NCI-H2227 treated with DMSO at 0.1 percent for 48 hours (cell line): ENCODE data around the gene SLC7A14.
A peak's percentile ranks its signal among the peaks of the same experiment; 100 is the strongest.

ENCODE experiments used
- DNase-seq: peaks from one replicate; lab custom pipeline; 2025; lab: John Stamatoyannopoulos, UW

The SLC7A14 gene

DNA sequence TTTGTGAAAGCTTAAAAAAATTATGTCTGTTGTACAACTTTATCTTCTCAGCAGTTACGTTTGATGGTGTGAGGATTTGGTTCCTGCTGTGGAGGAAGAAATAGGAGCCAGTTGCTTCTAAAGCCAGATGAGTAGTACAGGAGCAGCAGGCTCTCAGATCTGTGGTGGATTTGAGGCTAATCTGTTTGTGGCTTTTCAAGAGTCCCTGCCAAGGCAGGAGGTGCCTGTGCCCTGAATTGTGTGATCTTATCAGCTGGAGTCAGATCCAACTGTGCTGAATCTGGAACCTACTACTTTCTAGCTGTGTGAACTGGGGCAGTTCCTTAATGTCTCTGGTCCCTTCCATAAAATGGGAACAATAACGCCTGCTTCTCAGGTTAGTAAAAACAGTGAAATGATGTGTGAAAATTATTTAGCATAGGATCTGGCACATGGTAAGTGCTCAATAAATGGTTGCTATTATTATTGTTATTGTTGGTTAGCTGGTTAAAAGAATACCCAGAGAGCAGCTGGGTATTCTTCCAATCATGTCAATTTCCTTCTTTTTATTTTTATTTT is 159.6 kb downstream of the SLC7A14 start:
- DNase-seq, result no peak

DNA sequence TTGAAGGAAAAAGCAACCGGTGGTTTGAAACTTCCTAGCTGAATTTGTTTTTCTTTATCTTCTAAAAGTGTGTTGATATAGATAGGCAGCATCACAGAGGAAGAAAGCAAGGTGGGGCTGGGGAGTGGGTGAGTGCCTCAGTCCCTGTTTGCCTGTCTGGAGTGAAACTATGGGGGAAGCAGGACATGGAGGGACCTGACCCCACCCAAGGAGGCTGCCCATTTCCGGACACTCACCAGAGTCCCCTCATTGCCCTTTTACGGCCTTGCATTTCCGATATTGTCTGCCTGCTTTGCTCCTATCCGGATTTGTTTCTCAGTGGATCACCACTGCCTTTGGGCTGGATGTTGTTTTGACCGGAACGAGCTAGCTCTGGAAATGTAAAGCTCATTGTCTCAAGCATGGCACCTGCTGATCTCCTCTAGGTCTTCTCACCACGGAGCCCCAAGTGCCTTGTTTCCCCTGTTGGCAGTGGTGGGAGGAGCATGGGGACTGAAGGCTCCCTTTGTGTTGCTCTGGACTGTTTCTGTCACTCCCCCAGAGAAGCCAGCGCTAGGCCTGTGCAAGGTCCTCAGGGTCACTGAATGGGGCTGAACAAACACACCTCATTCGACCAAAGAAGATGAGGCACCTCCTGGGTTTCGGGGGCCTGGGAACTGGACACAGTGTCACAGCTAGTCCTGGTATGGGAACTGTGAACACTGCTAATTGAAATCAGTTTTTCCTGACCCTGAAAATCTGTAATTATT is 160.2 kb downstream of the SLC7A14 start:
- DNase-seq, result peak; percentile 15

DNA sequence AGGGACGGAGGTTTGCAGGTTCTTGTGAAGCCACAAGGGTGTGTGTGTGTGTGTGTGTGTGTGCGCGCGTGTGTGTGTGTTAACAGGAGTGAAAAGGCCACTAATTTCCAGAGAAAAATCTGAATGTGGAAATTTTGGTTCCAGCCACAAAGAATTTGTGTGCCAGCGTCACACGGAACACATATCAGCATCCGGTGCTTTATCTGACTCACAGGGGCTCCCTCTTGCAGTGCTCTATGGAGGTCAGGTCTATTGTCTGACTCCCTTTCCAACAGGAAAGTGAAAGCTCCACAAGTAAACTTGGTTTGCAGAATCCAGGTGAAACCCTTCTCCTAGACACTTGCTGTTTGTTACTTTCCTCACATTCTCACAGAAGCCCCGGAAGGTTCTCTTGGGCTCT is 161.0 kb downstream of the SLC7A14 start:
- no peak for DNase-seq

DNA sequence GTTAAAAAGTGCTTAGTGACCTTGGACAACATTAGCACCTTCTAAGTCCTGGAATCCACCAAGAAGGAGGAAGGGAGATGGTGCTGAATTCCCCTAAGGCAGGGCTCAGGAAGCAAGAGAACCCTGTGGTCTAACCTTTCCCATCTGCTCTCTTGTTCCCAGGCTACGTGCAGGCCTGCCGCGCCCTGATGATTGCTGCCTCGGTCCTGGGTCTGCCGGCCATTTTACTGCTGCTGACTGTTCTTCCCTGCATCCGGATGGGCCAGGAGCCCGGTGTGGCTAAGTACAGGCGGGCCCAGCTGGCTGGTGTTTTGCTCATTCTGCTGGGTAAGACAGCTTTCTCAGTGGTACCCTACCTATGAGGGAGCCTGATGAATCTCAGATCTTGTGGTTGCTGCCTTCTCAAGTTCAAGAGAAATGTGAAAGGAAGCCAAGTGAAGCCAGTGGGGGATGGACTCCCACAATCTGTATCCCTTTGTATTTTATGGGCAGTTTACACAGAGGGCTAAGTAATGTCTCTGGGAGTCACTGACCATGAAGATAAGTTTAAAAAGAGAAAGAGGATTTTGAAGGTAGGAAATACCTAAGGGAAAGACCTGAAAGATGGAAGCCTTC is 162.8 kb downstream of the SLC7A14 start:
- DNase-seq, result no peak

DNA sequence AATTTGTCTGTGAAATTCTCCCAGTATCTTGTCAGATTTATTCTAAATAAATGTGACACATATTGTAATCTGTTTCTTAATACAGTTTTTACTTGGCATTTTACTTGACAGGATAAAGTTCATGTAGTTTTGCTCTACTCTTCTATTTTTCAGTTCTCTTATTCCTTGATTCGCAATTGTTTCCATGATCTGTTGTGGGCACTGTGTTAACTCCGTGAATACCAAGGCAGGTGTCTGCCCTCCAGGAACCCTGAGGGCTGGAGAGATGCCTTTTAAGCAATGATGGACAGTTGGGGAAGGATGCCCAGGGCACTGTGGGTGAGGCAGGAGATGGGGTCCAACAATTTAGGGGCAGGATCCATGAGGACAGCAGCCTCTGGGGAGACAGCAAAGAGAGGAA is 164.1 kb downstream of the SLC7A14 start:
- no peak for DNase-seq

DNA sequence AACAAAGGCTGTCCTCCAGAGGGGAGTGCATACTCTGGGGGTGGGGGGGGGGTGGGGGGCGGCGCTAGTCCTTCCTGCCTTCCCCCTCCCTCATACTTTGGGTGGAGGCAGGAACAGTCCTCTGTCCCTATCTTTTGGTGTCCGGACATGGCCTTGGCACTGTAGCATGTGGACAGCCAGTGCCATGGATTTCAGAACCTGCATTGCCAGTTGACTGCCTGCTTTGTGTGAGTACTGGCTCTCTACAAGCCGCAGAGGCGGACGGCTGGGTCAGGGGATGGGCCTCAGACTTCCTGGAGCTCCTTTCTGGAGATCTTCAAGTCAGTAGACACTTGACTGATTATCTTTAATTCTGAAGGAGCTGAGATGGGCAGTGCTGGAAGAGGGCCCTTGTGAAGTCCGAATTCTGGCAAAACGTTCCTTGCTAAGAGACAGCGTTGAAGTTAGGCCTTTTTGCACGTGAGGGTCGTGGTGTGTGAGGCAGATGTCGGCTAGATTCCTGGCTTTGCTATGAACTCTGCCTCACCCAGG is 164.7 kb downstream of the SLC7A14 start:
- DNase-seq, result no peak

DNA sequence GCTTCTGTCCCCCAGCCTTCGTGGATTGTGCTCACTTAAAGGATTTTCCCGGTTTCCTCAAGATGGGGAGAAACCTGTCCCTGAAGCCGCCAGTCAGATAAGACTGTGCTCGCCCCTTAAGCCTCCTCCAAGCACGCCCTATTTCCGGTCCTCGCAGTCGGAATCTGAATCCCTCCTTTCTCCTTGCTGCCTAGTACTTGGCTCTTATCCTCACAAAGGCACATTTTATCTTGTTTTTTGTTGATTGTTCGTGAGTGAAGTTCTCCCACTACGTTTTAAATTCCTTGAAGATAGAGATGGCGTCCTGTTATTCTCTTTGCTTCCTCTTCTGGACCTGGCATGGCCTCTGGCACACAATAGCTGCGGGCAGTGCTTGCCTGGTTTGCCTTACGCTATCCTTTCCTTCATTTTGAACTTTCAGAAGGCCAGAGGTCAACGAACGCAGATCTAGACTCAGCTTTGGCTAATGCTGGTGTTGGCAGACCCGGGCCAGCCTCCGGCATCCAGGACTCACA is 165.5 kb downstream of the SLC7A14 start:
- DNase-seq, result no peak

DNA sequence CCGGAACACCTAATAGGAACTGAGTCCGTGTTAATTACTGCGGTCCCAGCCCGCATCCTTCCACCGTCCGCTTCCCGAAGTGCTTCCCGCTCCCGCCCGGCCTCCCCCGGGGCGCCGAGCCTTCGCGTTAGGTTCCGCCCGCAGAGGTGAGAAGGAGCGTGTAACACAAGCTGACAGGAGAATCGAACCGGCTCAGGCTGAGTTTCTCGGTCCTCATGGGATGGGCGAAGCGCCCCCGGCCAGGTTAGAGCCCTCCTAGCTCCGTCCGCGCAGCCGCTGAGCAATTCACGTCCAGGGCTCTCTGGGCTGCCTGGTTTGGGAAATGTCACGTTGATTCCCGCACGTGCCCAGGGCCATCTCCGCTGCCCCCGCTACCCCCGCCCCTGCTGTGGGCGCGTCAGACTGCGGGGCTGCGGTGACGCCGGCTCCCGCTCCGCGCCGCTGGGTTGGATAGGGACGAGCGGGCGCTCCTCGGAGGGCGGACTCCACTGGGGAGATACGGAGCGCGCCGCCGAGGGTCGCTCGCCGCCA is 166.3 kb downstream of the SLC7A14 start:
- DNase-seq, result no peak

DNA sequence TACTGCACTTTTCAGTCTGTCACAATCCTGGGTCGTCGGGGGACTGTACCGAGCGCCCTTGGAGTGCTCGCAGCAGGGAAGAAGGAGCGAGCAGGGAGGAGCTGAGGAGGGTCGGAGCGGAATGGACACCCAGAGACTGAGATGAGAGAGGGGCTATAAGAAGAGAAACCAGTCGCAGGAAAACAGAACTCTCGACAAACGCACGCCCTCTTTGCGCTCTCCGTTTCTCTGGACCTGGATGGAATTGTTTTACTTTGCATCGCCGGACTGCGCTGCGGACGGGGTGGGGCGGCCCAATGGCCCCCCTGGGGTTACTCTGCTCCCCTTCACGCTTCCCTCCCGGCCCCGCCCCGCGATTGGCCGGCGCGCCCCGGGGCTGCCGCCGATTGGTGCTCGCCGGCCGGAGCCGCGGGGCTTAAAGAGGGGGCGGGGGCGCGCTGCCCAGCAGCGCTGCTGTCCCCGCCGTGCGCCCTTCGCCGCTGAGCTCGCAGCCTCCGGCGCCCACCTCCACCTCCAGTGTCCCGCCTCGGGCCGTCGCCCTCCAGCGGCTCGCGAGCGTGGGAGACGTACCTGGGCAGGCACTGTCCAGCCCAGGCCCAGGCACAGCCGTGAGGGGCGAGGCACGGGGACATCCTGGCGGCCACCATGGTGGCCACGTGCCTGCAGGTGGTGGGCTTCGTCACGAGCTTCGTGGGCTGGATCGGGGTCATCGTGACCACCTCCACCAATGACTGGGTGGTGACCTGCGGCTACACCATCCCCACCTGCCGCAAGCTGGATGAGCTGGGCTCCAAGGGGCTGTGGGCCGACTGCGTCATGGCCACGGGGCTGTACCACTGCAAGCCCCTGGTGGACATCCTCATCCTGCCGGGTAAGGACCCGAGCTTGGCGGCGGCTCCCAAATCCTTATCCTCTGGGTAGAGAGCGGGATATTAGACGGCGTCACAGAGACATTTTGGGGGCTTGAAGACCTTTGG is 167.2 kb downstream of the SLC7A14 start, which contains the start of gene CLDN11:
TSS of gene CLDN11 (plus strand) at position 447 of the 977 bp plus-strand sequence. CDS start at position 646, 199 bp downstream.
- peak; percentile 54 for DNase-seq

DNA sequence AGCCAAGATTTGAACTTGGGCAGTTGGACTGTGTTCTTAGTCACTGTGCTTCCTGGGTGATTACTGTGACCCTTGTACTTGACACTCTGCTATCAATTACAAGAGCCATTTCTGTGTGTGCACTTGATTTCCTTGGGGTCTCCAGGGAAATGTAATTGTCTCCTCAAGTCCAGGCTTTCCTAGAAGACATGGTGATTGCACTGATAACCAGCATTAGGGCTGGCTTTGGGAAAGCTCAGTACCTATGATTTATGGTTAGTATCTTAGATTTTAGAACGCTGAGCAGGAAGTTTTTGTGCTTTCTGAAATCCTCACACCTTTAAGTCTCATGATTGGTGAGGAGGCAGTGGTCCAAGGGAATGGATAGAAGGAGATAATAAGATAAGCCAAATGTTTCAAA is 168.8 kb downstream of the SLC7A14 start:
- DNase-seq, result no peak

DNA sequence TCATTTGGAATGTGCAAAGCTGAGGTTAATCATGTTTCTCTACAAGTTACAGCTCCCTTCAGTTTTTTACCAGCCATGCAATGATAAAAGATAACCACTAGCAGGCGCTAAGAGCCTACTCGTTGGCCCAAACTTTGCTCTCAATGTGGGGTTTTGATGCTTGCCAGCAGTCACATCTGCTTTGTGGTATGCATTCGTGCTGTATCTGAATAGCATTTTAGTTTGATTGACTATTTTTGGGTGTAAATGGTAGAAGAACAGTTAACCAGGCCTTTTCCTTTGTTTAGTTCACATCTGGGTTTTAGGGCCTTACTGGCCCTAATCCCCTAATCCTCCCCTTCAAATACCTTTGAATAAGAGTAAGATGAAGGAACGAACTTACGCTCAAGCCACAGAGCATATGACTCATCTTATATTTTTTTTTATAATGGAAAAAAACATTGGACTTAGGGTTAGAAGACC is 171.6 kb downstream of the SLC7A14 start:
- DNase-seq, result peak; percentile 60

DNA sequence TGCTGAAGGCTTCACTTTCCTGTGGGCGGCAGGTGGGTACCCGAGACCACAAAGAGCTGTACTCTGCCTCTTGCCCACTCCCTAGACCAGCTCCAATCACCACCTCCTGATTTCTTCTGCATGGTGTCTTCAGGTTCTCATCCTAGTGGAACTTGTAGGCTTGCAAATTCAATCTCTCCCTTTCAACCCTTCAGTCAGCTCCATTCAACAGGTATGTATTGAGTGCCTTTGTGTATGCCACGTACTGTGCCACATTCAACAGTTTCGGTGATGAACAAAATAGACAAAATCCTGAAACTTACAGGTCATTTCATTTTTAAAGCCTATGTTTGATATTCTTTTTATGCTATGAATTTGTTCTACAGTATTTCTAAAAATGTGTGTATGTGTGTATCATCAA is 172.6 kb downstream of the SLC7A14 start:
- no peak for DNase-seq

DNA sequence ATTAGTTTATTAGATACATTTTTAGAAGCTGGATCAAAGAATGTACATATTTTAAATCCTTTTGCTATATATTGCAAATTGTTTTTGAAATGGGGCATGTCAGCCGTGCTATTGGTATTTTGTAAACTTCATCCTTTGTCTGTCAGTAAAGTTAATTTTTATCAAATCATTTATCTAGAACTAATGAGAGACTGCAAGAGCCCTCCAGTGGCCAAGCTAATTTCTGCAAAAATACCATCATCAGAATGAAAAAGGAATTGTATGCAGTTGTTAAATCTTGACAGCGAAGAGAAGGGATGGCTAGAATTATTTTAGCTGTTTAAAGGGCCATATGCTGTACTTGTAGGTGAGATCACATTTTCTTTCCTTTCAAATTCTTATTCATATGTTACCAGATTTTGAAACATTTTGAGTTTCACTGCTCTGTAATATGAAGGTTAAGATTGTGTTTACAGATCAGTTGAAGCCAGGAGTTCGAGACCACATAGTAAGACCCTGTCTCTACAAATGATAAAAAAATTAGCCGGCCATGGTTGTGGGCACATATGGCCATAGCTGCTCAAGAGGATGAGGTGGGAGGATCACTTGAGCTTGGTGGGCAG is 175.3 kb downstream of the SLC7A14 start:
- peak; percentile 19 for DNase-seq
